Peyer's patch (tissue), 4 donors: ENCODE results near the gene CEMIP. TPM values are rescaled to one million over a fixed set of nuclear protein-coding genes. Genes with fewer than 3 reads are reported as not detected.
A peak's percentile ranks its signal among the peaks of the same experiment; 100 is the strongest.

Experiments
- DNase-seq, 3 donors: peaks; one replicate each; pipeline ENCODE4 v3.0.0-alpha.2; 2017 to 2019
- H3K27ac ChIP-seq, 4 donors: fragments of 200-600 bp; sonication (generic); one replicate each; pipeline ENCODE4 v1.5.1; 2016 to 2019
- H3K27me3 ChIP-seq, 2 donors: fragments of 200-600 bp; sonication (generic); one replicate each; pipeline ENCODE4 v1.5.1; 2019
- H3K36me3 ChIP-seq, 3 donors: fragments of 200-600 bp; sonication (generic); one replicate each; pipeline ENCODE4 v1.5.1; 2016 to 2019
- H3K4me1 ChIP-seq, 4 donors: fragments of 200-600 bp; sonication (generic); one replicate each; pipeline ENCODE4 v1.5.1; 2016 to 2019
- H3K4me3 ChIP-seq, 4 donors: fragments of 200-600 bp; sonication (generic); 1 replicate in 3 of 4; 2 replicates in 1 of 4; pipeline ENCODE4 v1.5.1; 2016 to 2019; ENCODE audit warnings: mild to moderate bottlenecking in 1 of 4
- H3K9me3 ChIP-seq, 4 donors: fragments of 200-600 bp; sonication (generic); one replicate each; pipeline ENCODE4 v1.5.1; 2016 to 2019; ENCODE audit warnings: mild to moderate bottlenecking in 1 of 4
- POLR2A ChIP-seq, 2 donors: fragments of 450-650 bp; IDR thresholded peaks; one replicate each; pipeline ENCODE4 v1.5.1; 2017; ENCODE audit warnings: antibody characterized with exemption in 2 of 2, mild to moderate bottlenecking in 2 of 2, moderate library complexity in 2 of 2
- total RNA-seq, 4 donors: library from RNA; depleted of rRNA; stranded (reverse); fragments of >200 nt; gene quantifications; one replicate each; pipeline ENCODE4 v1.1.0, GENCODE V29; 2016
- TF ChIP-seq, protein P1 (sequence below), 6 experiments: fragments of 450-650 bp in 4 of 6; fragments of 200-600 bp in 2 of 6; sonication (generic) in 1 of 6; IDR thresholded peaks; one replicate each; pipeline ENCODE4 v1.5.1; 2017 to 2019; ENCODE audit warnings: antibody characterized with exemption in 6 of 6, mild to moderate bottlenecking in 3 of 6, moderate library complexity in 1 of 6

Gene CEMIP
- total RNA-seq, 4 donors from 2014 or later = 0.27 to 0.83 (median 0.57) TPM; not detected in 1

DNA sequence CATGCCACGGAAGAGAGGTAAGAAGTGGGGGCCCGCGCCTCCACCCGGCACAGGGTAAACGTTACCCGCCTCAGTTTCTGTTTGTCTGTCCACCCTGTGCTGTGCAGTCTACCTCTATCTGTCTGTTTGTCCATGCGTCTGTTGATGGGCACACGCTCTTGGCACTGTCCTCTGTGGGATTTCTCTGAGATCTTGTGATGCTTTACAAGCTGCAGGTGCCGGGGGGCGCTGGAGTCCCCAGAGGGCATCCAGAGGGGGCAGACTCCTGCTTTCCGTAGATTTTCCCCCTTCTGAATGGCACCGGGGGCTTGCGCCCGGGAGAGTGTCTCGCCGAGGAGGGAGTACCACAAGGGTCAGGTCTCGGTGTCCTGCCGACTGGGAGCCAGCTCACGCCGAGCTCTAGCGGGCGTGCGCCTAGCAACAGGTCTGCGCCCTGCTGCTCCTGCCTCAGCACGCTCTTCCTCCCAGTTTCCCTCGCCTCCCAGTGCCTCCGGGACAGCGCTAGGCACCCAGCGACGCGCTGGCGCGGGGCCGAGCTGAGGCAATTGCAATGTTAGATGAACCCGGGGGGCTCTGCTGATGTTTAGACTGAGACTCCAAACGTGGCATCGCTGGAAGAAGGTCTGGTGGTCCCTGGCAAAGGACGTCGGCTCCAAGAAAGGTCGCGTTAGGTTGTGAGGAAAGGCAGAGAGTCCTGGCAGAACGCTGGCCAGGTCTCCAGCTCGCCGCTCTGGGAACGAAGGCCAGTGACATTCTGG, 667 bp downstream of the CEMIP start:
- Histone ChIP-seq H3K27ac (no peak overlapping the region), H3K27me3 (peaks cover 0 to 6% of the 10 kb centered on the region in 2 donors), H3K36me3 (no peaks in the 10 kb centered on the region), H3K4me1 (peaks cover 0 to 30% (median 6%) of the 10 kb centered on the region in 4 donors), H3K4me3 (peak overlapping the region in 3 of 4 donors; percentile 35 to 55 (median 53)), H3K9me3 (no peaks in the 10 kb centered on the region)
- TF ChIP-seq, protein P1, sequence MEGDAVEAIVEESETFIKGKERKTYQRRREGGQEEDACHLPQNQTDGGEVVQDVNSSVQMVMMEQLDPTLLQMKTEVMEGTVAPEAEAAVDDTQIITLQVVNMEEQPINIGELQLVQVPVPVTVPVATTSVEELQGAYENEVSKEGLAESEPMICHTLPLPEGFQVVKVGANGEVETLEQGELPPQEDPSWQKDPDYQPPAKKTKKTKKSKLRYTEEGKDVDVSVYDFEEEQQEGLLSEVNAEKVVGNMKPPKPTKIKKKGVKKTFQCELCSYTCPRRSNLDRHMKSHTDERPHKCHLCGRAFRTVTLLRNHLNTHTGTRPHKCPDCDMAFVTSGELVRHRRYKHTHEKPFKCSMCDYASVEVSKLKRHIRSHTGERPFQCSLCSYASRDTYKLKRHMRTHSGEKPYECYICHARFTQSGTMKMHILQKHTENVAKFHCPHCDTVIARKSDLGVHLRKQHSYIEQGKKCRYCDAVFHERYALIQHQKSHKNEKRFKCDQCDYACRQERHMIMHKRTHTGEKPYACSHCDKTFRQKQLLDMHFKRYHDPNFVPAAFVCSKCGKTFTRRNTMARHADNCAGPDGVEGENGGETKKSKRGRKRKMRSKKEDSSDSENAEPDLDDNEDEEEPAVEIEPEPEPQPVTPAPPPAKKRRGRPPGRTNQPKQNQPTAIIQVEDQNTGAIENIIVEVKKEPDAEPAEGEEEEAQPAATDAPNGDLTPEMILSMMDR (IDR thresholded peaks at IDR 0.05) = no peak
- TF ChIP-seq POLR2A (IDR thresholded peaks at IDR 0.05) = no peak
- peak in 1 of 3 donors; percentile 54 for DNase-seq

GRCh38 chr15:80780416-80781221, 1.4 kb downstream of the CEMIP start:
- H3K4me3 ChIP-seq = peak overlapping the region in 1 of 4 donors; percentile 55
- H3K27ac ChIP-seq = no peak overlapping the region
- H3K9me3 ChIP-seq = no peaks in the 10 kb centered on the region
- DNase-seq = peak in 1 of 3 donors; percentile 64
- no peaks in the 10 kb centered on the region for H3K36me3 ChIP-seq
- H3K27me3 ChIP-seq = peaks cover 0 to 6% of the 10 kb centered on the region in 2 donors
- TF ChIP-seq, protein P1 (IDR thresholded peaks at IDR 0.05) = no peak
- no peak for TF ChIP-seq POLR2A (IDR thresholded peaks at IDR 0.05)
- peaks cover 0 to 30% (median 6%) of the 10 kb centered on the region in 4 donors for H3K4me1 ChIP-seq

DNA sequence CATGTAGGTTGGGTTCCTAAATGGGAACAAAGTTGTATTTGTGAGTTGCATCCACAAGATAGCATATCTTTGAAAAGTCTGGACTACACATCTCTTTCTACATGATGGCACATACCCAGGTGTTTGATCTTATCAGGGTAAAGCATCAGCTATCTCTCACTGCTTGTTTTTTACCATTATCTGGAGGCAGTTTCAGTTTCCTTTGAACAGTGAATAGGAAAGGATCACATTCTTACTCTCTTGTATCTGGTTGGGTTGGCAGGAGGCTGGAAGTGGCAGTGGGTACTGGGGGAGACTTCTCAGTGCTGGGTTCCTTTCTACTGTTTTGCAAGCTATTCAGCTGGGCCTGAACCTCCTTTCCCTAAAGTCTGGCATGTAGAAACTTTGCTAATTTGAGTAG, 4.1 kb downstream of the CEMIP start:
- H3K9me3 ChIP-seq = no peaks in the 10 kb centered on the region
- H3K27ac ChIP-seq = no peak overlapping the region
- peaks cover 0 to 20% (median 6%) of the 10 kb centered on the region in 4 donors for H3K4me1 ChIP-seq
- no peak for DNase-seq
- peaks cover 0 to 6% of the 10 kb centered on the region in 2 donors for H3K27me3 ChIP-seq
- TF ChIP-seq POLR2A (IDR thresholded peaks at IDR 0.05) = no peak
- TF ChIP-seq, protein P1 (IDR thresholded peaks at IDR 0.05) = no peak
- no peaks in the 10 kb centered on the region for H3K36me3 ChIP-seq
- no peak overlapping the region for H3K4me3 ChIP-seq

GRCh38 chr15:80785335-80785734, 6.2 kb downstream of the CEMIP start:
- H3K9me3 ChIP-seq = no peaks in the 10 kb centered on the region
- peaks cover 0 to 5% (median 0%) of the 10 kb centered on the region in 4 donors for H3K4me1 ChIP-seq
- no peaks in the 10 kb centered on the region for H3K36me3 ChIP-seq
- DNase-seq = no peak
- TF ChIP-seq POLR2A (IDR thresholded peaks at IDR 0.05) = no peak
- TF ChIP-seq, protein P1 (IDR thresholded peaks at IDR 0.05) = no peak
- H3K27me3 ChIP-seq = peaks cover 0 to 5% of the 10 kb centered on the region in 2 donors
- H3K27ac ChIP-seq = no peak overlapping the region
- no peak overlapping the region for H3K4me3 ChIP-seq

DNA sequence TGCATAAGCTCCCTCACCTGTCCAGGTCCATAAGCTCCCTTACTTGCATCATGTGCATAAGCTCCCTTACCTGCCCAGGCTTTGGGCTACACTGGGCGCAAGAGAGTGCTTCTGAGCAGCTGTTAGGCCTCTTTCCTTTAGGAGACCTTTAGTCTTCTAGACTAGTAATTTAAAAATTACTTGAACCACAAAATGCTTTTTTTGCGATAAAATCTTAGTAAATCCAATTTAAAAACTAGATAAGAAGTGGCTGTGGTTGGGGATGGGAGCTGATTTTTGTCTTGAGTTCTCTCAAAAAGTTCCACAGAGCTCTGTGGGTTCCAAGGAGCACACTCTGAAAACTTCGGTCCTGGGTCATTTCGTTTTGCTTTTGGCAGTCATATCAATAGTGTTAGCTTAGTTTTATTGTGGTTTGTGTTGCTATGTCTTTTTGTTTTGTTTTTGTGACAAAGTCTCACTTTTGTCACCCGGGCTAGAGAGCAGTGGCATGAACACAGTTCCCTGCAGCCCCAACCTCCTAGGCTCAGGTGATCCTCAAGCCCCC, 6.7 kb downstream of the CEMIP start:
- DNase-seq = no peak
- no peaks in the 10 kb centered on the region for H3K36me3 ChIP-seq
- H3K4me3 ChIP-seq = no peak overlapping the region
- H3K9me3 ChIP-seq = no peaks in the 10 kb centered on the region
- TF ChIP-seq POLR2A (IDR thresholded peaks at IDR 0.05) = no peak
- TF ChIP-seq, protein P1 (IDR thresholded peaks at IDR 0.05) = no peak
- no peaks in the 10 kb centered on the region for H3K27me3 ChIP-seq
- no peak overlapping the region for H3K27ac ChIP-seq
- no peaks in the 10 kb centered on the region for H3K4me1 ChIP-seq
